ENCODE results near the gene TWNK. TPM values are rescaled to one million over a fixed set of nuclear protein-coding genes. Genes with fewer than 3 reads are reported as not detected.

TWNK gene
- total and polyA plus RNA-seq, 2 of the 4 experiments (the other 2 are of a cell fraction) = 7.7 to 8.8 TPM

GRCh38 chr10:100989088-100989487 lies 1.7 kb downstream of the TWNK start:
- H2BK120ac ChIP-seq (ENCODE audit: low read depth, low read length) = no peak overlapping the region
- no peak overlapping the region for H4K8ac ChIP-seq (ENCODE audit: low read depth in 2 of 2, low read length in 2 of 2)
- H3K4me3 ChIP-seq (ENCODE audit: insufficient read depth, low read depth, low read length) = no peak overlapping the region
- H4K5ac ChIP-seq (ENCODE audit: low read depth, low read length) = no peak overlapping the region
- H3K9me3 ChIP-seq (ENCODE audit: control insufficient read depth, insufficient read depth, low read length) = no peaks in the 10 kb centered on the region
- H3K4me1 ChIP-seq (ENCODE audit: control insufficient read depth, insufficient read depth, low read length) = peaks cover 8% of the 10 kb centered on the region; the same call in 1 of the 2 replicates
- no peak overlapping the region for H3K4ac ChIP-seq (ENCODE audit: low read depth, low read length)
- peaks cover 9% of the 10 kb centered on the region for H3K9me1 ChIP-seq (ENCODE audit: insufficient read depth, low read length)
- no peak overlapping the region for H2AFZ ChIP-seq (replicated peaks; ENCODE audit: low read length, poor library complexity)
- H2AK5ac ChIP-seq (ENCODE audit: low read depth, low read length) = no peak overlapping the region
- no peak for TF ChIP-seq RCOR1 (IDR thresholded peaks at IDR 0.05; ENCODE audit: insufficient replicate concordance, low read length)
- no peak for TF ChIP-seq CTCF (conservative IDR thresholded peaks at IDR 0.05; ENCODE audit: low read depth, low read length)
- no peak for TF ChIP-seq FOS (IDR thresholded peaks at IDR 0.05; ENCODE audit: low read depth, low read length)
- TF ChIP-seq ELK1 (IDR thresholded peaks at IDR 0.05; ENCODE audit: borderline replicate concordance, low read depth, low read length) = no peak
- TF ChIP-seq MXI1 (IDR thresholded peaks at IDR 0.05; ENCODE audit: borderline replicate concordance, low read depth, low read length) = no peak
- TF ChIP-seq CHD1 (IDR thresholded peaks at IDR 0.05; ENCODE audit: low read depth, low read length) = no peak
- no peak for TF ChIP-seq MAFK (IDR thresholded peaks at IDR 0.05; ENCODE audit: low read depth, low read length)
- no peak for TF ChIP-seq USF2 (IDR thresholded peaks at IDR 0.05; ENCODE audit: low read depth, low read length)
- no peak for TF ChIP-seq BHLHE40 (IDR thresholded peaks at IDR 0.05; ENCODE audit: low read depth, low read length)
- TF ChIP-seq RAD21 (IDR thresholded peaks at IDR 0.05; ENCODE audit: low read length) = no peak
- TF ChIP-seq SMC3 (IDR thresholded peaks at IDR 0.05; ENCODE audit: low read depth, low read length) = no peak
- TF ChIP-seq POLR2A (IDR thresholded peaks at IDR 0.05; ENCODE audit: low read depth, low read length) = no peak
- no peak for TF ChIP-seq CEBPB (IDR thresholded peaks at IDR 0.05; ENCODE audit: low read depth, low read length)
- peak overlapping the region; percentile 65 for H2AK9ac ChIP-seq (replicated peaks; ENCODE audit: low read depth, low read length, poor library complexity)
- no peak overlapping the region for H2BK5ac ChIP-seq (ENCODE audit: low read depth, low read length, poor library complexity, severe bottlenecking)
- H4K91ac ChIP-seq (ENCODE audit: insufficient read depth, low read depth, low read length) = no peak overlapping the region
- no peak overlapping the region for H3K56ac ChIP-seq (ENCODE audit: extremely low read depth, insufficient read depth, low read length)
- no peak for DNase-seq
- H3K18ac ChIP-seq (ENCODE audit: low read depth, low read length) = no peak overlapping the region
- H3K27me3 ChIP-seq (ENCODE audit: control insufficient read depth, insufficient read depth, low read length) = no peaks in the 10 kb centered on the region
- H3K9ac ChIP-seq (ENCODE audit: low read depth, low read length) = no peak overlapping the region
- intact Hi-C loops (cut with micrococcal nuclease) = no loop called here
- peaks cover 28% of the 10 kb centered on the region for H3K36me3 ChIP-seq (ENCODE audit: control insufficient read depth, insufficient read depth, low read length)
- H3K27ac ChIP-seq (ENCODE audit: insufficient read depth, low read length) = no peak overlapping the region
- POLR2A ChIA-PET (ENCODE audit: unreplicated experiment) = no interaction called here
- no peak overlapping the region for H3K23ac ChIP-seq (ENCODE audit: low read depth, low read length)
- BruUV-seq (replicated peaks) = no TSS peak
- dilution Hi-C loops (cut with HindIII; ENCODE audit: low sequenced_read_pairs, unreplicated experiment) = no loop called here
- WGBS, 2 experiments (ENCODE audit: extremely low coverage in 2 of 2, insufficient read length in 1 of 2) = 76% methylated on average over 17 of the region's 21 CpGs; no CpG with 5 or more reads in 1 of the 2 experiments
- CTCF ChIA-PET = interaction anchor here (1.3 to 2.1 kb wide), 2 partner anchors 11 to 26 kb away, joined by 3 to 10 read pairs; partner anchors contain the start of gene LZTS2
- in situ Hi-C loops (cut with MboI; ENCODE audit: low sequenced_read_pairs) = no loop called here
- H4K20me1 ChIP-seq (ENCODE audit: insufficient read depth, low read length) = 0 out of 2 replicates have a peak, but pooled peaks cover 3% of the 10 kb centered on the region
- no peak overlapping the region for H2BK20ac ChIP-seq (ENCODE audit: low read depth, low read length)
- peaks cover 60 to 67% of the 10 kb centered on the region in 2 experiments for H3K79me1 ChIP-seq (ENCODE audit: low read depth in 1 of 2, low read length in 2 of 2)
- H3K4me2 ChIP-seq (ENCODE audit: low read depth, low read length) = no peak overlapping the region
- no peak overlapping the region for H2BK15ac ChIP-seq (ENCODE audit: low read depth, low read length)
- no peak for ATAC-seq (ENCODE audit: low read depth)
- no peak overlapping the region for H3K14ac ChIP-seq (replicated peaks; ENCODE audit: low read depth, low read length)
